AG09309 (cell line): ENCODE data around the gene NUFIP2.
"Not testable (repeated sequence)": the region's sequence is repeated elsewhere in the genome, so short reads cannot be mapped to it uniquely, and the experiment has no call there.

Source experiments
- DNase-seq: peaks from one replicate; pipeline ENCODE4 v3.0.0-alpha.2; 2010; ENCODE audit warnings: low read depth
- H3K4me3 ChIP-seq: 2 replicates; pipeline ENCODE4 v1.5.1; 2011; ENCODE audit warnings: mild to moderate bottlenecking, low read depth, low read length, moderate library complexity; ENCODE audit not compliant: control insufficient read depth
- TF ChIP-seq, protein P1 (sequence below): IDR thresholded peaks from 2 replicates; pipeline ENCODE4 v1.5.1; 2011; ENCODE audit warnings: mild to moderate bottlenecking, low read depth, low read length, inconsistent platforms; ENCODE audit not compliant: insufficient read depth, control insufficient read depth; ENCODE audit errors: missing control alignments

The NUFIP2 gene

GRCh38 chr17:29240968-29241963 lies 52.7 kb downstream of the NUFIP2 start:
- no peak overlapping the region for H3K4me3 ChIP-seq
- TF ChIP-seq, protein P1, sequence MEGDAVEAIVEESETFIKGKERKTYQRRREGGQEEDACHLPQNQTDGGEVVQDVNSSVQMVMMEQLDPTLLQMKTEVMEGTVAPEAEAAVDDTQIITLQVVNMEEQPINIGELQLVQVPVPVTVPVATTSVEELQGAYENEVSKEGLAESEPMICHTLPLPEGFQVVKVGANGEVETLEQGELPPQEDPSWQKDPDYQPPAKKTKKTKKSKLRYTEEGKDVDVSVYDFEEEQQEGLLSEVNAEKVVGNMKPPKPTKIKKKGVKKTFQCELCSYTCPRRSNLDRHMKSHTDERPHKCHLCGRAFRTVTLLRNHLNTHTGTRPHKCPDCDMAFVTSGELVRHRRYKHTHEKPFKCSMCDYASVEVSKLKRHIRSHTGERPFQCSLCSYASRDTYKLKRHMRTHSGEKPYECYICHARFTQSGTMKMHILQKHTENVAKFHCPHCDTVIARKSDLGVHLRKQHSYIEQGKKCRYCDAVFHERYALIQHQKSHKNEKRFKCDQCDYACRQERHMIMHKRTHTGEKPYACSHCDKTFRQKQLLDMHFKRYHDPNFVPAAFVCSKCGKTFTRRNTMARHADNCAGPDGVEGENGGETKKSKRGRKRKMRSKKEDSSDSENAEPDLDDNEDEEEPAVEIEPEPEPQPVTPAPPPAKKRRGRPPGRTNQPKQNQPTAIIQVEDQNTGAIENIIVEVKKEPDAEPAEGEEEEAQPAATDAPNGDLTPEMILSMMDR: peak; percentile 25
- DNase-seq: peak; percentile 90

GRCh38 chr17:29240477-29240876 lies 53.5 kb downstream of the NUFIP2 start:
- DNase-seq: no peak
- TF ChIP-seq, protein P1: no peak
- H3K4me3 ChIP-seq: no peak overlapping the region

GRCh38 chr17:29238133-29238850 lies 55.7 kb downstream of the NUFIP2 start:
- DNase-seq: no peak
- TF ChIP-seq, protein P1: no peak
- no peak overlapping the region for H3K4me3 ChIP-seq

GRCh38 chr17:29237476-29238132 lies 56.3 kb downstream of the NUFIP2 start:
- no peak overlapping the region for H3K4me3 ChIP-seq
- TF ChIP-seq, protein P1: no peak
- DNase-seq: no peak

DNA sequence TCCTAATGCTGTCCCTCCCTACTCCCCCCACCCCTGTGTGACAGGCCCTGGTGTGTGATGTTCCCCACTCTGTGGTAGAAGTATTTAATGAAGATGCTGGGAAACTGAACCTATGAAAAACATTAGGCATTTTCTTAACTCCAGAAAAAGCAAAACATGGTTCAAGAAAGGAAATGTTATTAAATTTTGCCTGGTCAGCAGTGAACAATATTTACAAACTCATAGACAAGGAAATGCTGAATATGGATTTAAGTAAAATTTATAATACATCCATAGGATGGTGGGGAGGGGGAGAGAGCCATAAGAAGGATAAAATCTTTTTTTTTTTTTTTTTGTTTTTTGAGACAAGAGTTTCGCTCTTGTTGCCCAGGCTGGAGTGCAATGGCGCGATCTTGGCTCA lies 58.0 kb downstream of the NUFIP2 start:
- TF ChIP-seq, protein P1: no peak
- no peak for DNase-seq
- H3K4me3 ChIP-seq: no peak overlapping the region

- H3K4me3 ChIP-seq, DNase-seq: not testable (repeated sequence)
Measured at GRCh38 chr17:29234972-29235371, 59.0 kb downstream of the NUFIP2 start.

GRCh38 chr17:29233301-29233700 lies 60.6 kb downstream of the NUFIP2 start:
- TF ChIP-seq, protein P1: no peak
- no peak for DNase-seq

More at GRCh38 chr17:29233301-29233700, 60.6 kb downstream of the NUFIP2 start:
- H3K4me3 ChIP-seq: no peak overlapping the region
